GM18499 (cell line): Measurements from ENCODE around the gene ABHD5.

Experiments
- ATAC-seq: cut with Tn5 transposase; IDR thresholded peaks from one replicate; pipeline ENCODE4 v1.9.1; 2021; ENCODE audit warnings: moderate number of reproducible peaks; ENCODE audit not compliant: insufficient read depth, unreplicated experiment

The ABHD5 gene

GRCh38 chr3:43752905-43753304 is 62.2 kb downstream of the ABHD5 start:
- ATAC-seq: no peak

- no peak for ATAC-seq
Observed at GRCh38 chr3:43753741-43754715, 63.3 kb downstream of the ABHD5 start.

GRCh38 chr3:43755516-43756200 is 64.9 kb downstream of the ABHD5 start:
- ATAC-seq: no peak

GRCh38 chr3:43757666-43758321 is 67.1 kb downstream of the ABHD5 start:
- ATAC-seq: no peak

- no peak for ATAC-seq
Observed at GRCh38 chr3:43758592-43759225, 68.0 kb downstream of the ABHD5 start.

- no peak for ATAC-seq
Observed at GRCh38 chr3:43759297-43759782, 68.6 kb downstream of the ABHD5 start.

GRCh38 chr3:43759938-43760337 is 69.2 kb downstream of the ABHD5 start:
- no peak for ATAC-seq

- no peak for ATAC-seq
Observed at GRCh38 chr3:43760938-43761337, 70.2 kb downstream of the ABHD5 start.

- no peak for ATAC-seq
Observed at GRCh38 chr3:43762451-43762850, 71.7 kb downstream of the ABHD5 start.

- no peak for ATAC-seq
Observed at GRCh38 chr3:43764056-43764455, 73.3 kb downstream of the ABHD5 start.

GRCh38 chr3:43764471-43764870 is 73.7 kb downstream of the ABHD5 start:
- no peak for ATAC-seq

GRCh38 chr3:43765521-43765971 is 74.8 kb downstream of the ABHD5 start:
- no peak for ATAC-seq

GRCh38 chr3:43766672-43767465 is 76.1 kb downstream of the ABHD5 start:
- ATAC-seq: no peak

- no peak for ATAC-seq
Observed at GRCh38 chr3:43768381-43768973, 77.7 kb downstream of the ABHD5 start.

- ATAC-seq: no peak
Observed at GRCh38 chr3:43769097-43769884, 78.6 kb downstream of the ABHD5 start.

GRCh38 chr3:43769885-43770425 is 79.2 kb downstream of the ABHD5 start:
- no peak for ATAC-seq

GRCh38 chr3:43770426-43771103 is 79.8 kb downstream of the ABHD5 start:
- ATAC-seq: no peak
